Omental fat pad (tissue), 4 donors: ENCODE data around the gene TEX29. TPM values are rescaled to one million over a fixed set of nuclear protein-coding genes. Genes with fewer than 3 reads are reported as not detected.

Experiments
- ATAC-seq: fragments of 150-250 bp; one replicate; pipeline ENCODE4 v1.9.1; 2016; ENCODE audit warnings: mild to moderate bottlenecking, moderate library complexity; ENCODE audit not compliant: low FRiP score
- DNase-seq: peaks from one replicate; pipeline ENCODE4 v3.0.0-alpha.2; 2019; ENCODE audit warnings: low spot score
- total RNA-seq, 4 donors: library from RNA; depleted of rRNA; stranded (reverse); fragments of >200 nt; gene quantifications; one replicate each; pipeline ENCODE4 v1.1.0, GENCODE V29; 2016
- TF ChIP-seq, protein P1 (sequence below), 3 donors: fragments of 450-650 bp; IDR thresholded peaks; one replicate each; pipeline ENCODE4 v1.5.1; 2016 to 2017; ENCODE audit warnings: antibody characterized with exemption in 3 of 3, mild to moderate bottlenecking in 3 of 3, moderate library complexity in 2 of 3

TEX29 gene
- total RNA-seq, 4 donors from 2014 or later, result 0.94 TPM; not detected in 3

DNA sequence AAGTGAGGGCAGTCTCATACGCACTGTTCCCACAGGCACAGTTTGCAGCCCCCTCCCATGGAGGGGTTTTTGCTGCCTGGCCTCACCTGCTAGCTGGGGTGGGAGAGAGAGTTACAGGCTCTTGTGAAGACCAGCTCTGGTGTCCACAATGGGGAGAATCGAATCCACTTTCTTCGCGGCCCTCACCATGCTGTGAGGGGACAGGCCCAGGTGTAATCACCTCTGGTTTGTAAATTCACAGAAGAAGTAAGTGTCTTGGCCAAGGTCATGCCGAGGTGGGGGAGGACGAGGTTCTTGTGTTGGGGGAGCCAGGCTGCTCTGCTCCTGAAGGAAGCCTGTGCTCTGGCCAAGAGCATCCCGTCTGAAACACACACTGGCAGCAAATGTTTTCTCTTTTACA lies 39.5 kb downstream of the TEX29 start:
- DNase-seq (no peak), ATAC-seq (no peak)
- TF ChIP-seq, protein P1, sequence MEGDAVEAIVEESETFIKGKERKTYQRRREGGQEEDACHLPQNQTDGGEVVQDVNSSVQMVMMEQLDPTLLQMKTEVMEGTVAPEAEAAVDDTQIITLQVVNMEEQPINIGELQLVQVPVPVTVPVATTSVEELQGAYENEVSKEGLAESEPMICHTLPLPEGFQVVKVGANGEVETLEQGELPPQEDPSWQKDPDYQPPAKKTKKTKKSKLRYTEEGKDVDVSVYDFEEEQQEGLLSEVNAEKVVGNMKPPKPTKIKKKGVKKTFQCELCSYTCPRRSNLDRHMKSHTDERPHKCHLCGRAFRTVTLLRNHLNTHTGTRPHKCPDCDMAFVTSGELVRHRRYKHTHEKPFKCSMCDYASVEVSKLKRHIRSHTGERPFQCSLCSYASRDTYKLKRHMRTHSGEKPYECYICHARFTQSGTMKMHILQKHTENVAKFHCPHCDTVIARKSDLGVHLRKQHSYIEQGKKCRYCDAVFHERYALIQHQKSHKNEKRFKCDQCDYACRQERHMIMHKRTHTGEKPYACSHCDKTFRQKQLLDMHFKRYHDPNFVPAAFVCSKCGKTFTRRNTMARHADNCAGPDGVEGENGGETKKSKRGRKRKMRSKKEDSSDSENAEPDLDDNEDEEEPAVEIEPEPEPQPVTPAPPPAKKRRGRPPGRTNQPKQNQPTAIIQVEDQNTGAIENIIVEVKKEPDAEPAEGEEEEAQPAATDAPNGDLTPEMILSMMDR (IDR thresholded peaks at IDR 0.05), result no peak

DNA sequence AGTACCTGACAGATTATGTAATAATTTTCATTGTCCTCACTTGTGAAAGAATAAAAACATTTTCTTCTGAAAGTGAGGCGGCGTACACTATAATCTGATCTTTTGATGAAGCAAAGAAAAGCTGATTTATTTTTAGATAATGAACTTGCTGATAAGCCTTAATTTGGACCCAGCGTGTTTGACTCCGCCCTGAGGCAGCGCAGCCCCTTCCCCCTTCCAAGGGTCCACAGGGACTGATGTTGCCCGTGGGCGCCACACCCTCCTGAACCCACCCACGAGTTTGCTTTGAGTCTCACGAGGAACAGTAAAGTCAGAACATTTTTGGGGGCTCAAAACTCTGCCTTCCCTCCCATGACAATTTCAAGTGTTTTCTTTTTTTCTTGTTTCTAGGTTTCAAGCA lies 40.0 kb downstream of the TEX29 start:
- TF ChIP-seq, protein P1 (IDR thresholded peaks at IDR 0.05), result no peak
- DNase-seq, result no peak
- no peak for ATAC-seq

DNA sequence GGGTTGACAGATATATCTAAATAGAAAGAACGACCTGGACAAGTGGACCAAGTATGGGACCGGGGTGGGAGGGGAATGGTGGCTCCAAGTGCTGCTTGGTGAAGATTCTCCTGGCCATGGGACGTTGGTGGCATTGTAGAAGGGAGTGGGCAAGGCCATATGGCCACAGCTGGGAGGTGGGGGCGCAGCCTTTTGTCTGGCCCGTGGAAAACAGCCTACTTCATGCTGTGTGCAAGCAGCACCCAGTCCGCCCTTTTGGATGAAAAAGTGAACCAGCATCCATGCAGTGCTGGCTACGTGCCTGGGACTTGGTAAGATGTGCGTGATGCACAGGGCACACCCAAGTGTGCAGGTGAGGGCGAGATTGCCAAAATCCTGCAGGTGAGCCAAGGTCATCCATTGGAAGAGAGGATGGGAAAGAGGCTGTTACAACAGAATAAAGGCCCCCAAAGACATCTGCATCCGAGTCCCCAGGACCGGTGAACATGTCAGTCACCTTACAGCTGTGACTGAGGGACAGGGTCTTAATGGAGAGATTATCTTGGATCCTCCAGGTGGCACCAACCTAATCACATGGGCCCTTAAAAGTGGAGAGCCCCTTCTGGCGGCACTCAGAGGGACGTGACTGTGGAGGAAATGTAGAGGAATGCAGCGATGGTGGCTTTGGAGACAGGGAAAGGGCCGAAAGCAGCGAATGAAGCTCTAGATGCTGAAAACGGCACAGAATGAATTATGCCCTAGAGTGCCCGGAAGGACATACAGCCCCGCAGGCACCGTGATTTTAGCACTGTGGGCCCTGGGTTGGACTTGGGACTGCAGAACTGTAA lies 40.8 kb downstream of the TEX29 start:
- TF ChIP-seq, protein P1 (IDR thresholded peaks at IDR 0.05), result no peak
- ATAC-seq (no peak), DNase-seq (no peak)

DNA sequence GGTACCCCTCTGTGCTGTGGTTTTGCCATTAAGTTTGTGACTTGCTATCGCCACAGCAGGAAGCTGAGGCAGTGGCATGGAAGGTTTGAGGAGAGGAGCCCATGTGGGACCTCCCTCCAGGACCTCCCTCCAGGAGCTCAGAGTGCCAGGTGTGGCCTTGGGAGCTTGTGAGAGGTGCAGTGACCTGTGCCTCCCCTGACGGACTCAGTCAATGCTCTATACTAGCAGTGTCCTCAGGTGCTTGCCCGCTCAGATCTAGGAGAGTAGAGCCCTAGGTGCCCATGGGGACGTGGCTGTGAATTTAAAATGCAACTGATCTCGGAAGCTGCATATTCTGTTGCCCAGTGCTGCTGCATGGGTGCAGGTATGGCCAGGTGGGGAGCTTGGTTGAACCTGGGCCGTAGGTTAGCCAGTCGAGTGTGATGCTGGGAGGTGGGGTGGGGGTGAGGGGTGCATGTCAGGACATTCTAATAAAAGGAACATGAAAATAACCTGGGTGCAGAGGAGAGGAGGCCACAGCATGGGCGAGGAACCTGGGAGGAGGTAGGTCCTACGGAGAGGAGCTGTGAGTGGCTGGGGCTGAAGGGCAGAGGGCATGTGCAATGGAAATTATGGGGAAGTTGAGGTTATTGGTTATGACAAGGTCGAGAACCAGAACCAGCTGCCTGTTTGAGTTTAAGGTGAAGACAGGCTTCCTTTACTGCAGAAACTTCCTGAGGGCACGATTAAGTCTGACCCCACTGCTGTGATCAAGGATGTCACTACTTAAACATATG lies 41.6 kb downstream of the TEX29 start:
- no peak for DNase-seq
- no peak for ATAC-seq
- TF ChIP-seq, protein P1 (IDR thresholded peaks at IDR 0.05), result no peak

DNA sequence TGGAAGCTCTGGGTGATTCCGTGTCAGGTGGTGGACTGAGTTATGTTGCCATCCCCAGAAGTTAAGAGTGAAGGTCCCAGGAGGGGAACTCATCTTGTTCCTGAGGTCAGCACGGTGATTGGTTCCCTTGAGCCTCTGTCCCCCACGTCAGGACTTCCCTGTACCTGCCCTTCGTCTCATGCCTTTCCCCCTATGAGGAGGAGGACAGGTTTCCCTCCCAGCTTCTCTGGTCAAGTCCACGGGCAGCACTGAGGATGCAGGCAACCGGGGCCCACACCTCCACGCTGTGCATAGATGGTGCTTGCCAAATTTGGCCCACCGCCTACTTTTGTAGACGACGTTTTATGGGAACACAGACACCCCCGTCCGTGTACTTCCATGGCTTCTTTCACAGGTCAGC lies 42.7 kb downstream of the TEX29 start:
- ATAC-seq (no peak), DNase-seq (no peak)
- TF ChIP-seq, protein P1 (IDR thresholded peaks at IDR 0.05), result no peak

DNA sequence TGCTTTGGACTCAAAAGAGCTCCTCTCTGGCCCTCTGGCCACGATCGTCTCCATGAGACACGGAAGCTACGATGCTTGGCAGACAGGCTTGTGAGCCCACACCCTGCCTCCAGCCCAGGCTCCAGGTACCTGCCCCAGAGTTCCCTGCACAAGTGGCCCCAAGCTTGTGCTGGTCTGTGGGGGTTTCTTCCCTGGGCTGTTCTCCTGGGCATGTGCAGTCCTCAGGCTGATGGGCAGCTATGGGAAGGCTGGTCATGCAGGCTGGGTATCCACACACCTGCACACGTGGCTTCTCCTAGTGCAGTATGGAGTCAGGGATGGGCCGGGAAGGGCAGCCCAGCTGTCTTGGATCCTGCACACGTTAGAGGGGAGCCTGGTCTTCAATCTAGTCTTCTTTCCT lies 43.1 kb downstream of the TEX29 start:
- TF ChIP-seq, protein P1 (IDR thresholded peaks at IDR 0.05), result no peak
- ATAC-seq (no peak), DNase-seq (no peak)
